Caki2 (cell line): Measurements from ENCODE around the gene NHSL2. TPM values are rescaled to one million over a fixed set of nuclear protein-coding genes. Genes with fewer than 3 reads are reported as not detected.

ENCODE experiments used
- DNase-seq: peaks from one replicate; pipeline ENCODE4 v3.0.0-alpha.2; 2015; ENCODE audit warnings: low read depth
- in situ Hi-C: cut with HindIII; loops from 2 replicates; pipeline ENCODE4 v1.10.0; 2016; ENCODE audit warnings: low sequenced_read_pairs, low pct_unique_long_range_greater_than_20kb, mixed read lengths
- total RNA-seq: library from RNA; depleted of rRNA; stranded (reverse); fragments of >200 nt; shearing (Covaris generic); gene quantifications from 2 replicates; pipeline ENCODE4 v1.2.3, GENCODE V29; 2014; ENCODE audit warnings: low replicate concordance

NHSL2 gene
- total RNA-seq, 1 experiment from 2014 or later: 0.07 TPM

- in situ Hi-C loops: no loop called here
- DNase-seq: no peak
Measured at GRCh38 chrX:72002875-72003274, 92.2 kb downstream of the NHSL2 start.

- in situ Hi-C loops: no loop called here
- DNase-seq: no peak
Measured at GRCh38 chrX:72003811-72004750, 93.4 kb downstream of the NHSL2 start.

GRCh38 chrX:72005046-72005445 is 94.4 kb downstream of the NHSL2 start:
- DNase-seq: no peak
- in situ Hi-C loops: no loop called here

DNA sequence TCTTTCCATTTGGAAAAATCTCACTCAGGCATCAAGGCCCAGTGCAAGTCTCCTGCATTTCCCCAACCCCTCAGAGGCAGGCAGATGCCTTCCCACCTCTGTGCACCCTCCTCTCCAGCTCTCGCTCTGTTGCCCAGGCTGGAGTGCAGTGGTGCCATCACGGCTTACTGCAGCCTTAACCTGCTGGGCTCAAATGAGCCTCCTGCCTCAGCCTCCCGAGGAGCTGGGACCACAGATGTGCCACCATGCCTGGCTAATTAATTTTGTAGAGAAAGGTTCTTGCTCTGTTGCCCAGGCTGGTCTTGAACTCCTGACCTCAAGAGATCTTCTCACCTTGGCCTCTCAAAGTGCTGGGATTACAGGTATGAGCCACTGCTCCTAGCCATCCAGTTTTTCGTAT is 95.8 kb downstream of the NHSL2 start:
- DNase-seq: no peak
- in situ Hi-C loops: no loop called here

- DNase-seq: no peak
- in situ Hi-C loops: no loop called here
Measured at GRCh38 chrX:72009731-72010130, 99.1 kb downstream of the NHSL2 start.

DNA sequence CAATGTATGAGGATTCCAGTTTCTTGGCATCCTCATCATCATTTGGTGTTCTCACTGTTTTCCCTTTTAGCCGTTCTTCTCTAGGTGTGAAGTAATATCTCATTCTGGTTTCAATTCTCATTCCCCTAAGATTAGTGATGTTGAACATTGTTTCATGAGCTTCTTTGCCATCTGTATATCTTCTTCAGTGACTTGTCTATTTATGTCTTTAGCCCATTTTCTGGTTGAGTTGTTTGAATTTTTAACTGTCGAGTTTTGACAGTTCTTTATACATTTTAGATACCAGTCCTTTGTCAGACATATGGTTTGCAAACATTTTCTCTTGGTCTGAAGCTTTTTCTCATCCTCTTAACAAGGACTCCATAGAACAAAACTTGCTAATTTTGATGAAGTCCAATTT is 101.1 kb downstream of the NHSL2 start:
- no peak for DNase-seq
- in situ Hi-C loops: no loop called here

DNA sequence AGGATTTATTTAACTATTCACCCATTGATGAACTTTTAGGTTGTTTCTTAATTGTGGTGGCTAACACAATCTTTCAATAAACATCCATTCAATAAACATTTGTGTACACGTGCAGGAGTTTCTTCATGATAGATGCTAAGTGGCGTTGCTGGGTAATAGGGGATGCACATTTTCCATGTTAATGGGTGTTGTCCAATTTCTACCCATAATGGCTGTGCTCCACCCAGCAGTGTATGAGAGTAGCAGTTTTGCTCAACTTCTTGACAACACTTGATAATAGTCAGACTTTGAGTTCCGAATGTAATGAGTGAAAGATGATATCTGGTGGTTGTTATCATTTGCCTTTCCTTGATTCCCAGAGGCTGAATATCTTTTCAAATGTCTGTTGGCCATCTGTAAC is 104.7 kb downstream of the NHSL2 start:
- in situ Hi-C loops: no loop called here
- DNase-seq: no peak

DNA sequence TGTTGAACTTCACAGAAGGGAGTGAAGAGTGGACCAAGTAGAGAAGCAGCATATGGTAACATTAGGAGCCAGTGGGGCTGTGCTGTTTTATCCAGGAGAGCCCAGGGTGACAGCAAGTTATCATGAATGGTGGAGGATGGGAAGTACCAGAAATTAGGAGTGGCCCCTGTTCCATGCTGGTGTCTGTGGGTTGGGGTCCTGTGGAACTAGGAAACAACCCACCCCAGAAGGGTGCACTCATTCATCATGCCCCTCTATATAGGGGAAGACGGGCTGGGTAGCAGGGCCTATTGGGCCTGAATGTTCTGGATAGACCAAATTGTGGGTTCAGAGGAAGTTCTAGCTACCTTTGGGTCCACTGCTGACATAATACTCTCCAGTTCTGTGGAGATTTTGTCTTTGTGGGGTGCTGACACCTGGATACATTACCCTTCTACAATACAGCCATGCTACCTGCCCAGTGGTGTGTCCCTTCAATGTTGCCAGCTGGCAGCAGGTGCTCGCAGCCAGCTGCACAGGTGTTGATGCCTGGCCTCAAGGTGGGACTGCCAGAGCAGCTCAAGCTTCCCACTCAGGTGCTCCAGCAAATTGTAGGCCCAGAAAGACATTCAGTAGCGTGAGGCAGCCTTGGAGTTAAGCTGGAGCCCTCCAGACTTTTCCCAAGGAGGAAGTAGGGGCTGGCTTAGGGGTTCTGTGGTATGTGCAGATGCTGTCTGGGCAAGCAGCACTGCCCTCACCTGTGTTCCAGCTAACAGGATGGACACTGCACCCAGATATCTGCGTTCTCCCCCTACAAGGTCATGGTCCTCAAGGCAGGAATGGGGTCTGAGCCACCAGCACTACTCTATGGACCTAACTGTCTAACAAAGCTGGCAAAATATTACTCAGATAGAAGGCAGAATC is 106.5 kb downstream of the NHSL2 start:
- DNase-seq: no peak
- in situ Hi-C loops: no loop called here

- in situ Hi-C loops: no loop called here
- DNase-seq: peak; percentile 66
Measured at GRCh38 chrX:72018277-72019112, 107.8 kb downstream of the NHSL2 start.

DNA sequence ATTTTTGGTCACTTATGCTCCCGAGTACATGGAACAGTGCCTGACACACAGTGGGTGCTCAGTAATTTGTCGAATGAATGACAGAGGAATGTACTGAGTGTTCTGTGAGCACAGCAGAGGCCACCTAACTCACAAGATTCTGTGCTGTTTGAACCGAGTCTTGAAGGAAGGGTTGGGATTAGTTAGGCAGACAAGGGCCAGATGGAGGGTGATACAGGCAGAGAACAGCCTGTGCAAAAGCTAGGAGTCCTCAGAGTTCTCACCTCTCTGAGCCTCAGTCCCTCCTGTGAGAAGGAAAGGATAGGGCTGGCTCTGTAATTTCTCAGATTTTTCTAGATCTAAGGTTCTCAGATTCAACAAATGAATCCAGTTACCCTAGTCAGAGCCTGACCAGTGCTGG is 108.8 kb downstream of the NHSL2 start:
- no peak for DNase-seq
- in situ Hi-C loops: no loop called here

DNA sequence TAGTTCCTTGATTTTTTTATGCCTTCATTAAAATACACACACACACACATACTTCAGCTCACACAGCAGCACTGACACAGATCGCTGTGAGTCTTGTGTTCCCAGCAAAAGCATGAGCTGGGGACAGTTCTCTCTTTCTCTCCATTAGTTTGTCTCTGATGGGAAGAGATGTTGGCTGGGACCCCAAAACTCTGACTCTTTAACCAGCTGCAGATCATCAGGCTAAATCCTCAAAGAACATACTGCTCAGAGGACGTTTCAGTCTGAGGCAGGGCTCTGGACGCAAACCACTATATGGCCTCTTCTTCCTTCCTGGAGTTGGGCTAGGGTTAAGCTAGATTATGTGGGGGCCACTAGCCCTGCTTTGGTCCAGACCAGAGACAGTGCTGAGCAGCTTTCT is 109.6 kb downstream of the NHSL2 start:
- no peak for DNase-seq
- in situ Hi-C loops: no loop called here

GRCh38 chrX:72020788-72021187 is 110.1 kb downstream of the NHSL2 start:
- in situ Hi-C loops: no loop called here
- no peak for DNase-seq

GRCh38 chrX:72021975-72022374 is 111.3 kb downstream of the NHSL2 start:
- DNase-seq: no peak
- in situ Hi-C loops: no loop called here

DNA sequence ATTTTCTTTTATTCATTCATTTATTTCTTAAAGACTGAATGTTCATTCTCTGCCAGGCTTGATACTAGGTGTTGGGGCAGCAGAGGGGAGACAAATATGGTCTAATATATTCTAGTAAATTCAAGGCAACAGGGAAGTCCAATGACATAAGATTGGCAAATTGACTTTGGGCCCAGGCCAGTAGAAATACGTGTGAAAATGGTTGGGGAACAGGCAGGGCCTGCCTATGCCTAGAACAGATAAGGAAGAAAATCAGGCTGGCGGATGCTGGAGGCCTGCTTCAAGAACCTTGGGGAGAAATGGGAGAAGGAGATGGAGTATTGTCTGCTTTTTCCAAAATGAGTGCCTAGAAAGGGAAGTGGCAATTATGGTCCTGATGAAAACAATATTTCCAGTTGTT is 112.4 kb downstream of the NHSL2 start:
- DNase-seq: no peak
- in situ Hi-C loops: no loop called here

DNA sequence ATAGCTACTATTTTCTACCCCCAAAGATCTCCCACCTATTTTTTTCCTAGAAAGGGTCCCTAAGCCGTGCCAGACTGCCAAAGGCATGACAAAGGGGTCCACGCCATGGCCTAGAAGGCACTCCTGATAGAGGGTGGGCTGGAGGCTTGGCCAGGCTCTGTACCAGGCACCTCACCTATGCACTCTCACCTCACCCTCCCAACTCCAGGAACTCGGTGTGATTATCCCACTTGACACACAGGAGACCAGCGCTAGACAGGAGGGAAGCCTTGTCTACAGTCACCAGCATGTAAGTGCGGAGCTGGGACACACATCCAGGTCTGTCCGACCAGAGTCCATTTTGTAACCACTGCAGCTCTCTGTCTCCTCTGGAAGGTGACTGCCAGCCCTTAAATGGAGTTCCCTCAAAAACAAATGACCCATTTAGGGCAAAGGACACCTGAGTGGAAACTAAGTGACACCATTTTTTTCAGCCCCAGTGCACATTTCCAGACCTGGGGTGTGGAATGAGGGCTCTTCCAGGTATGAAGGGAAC is 114.7 kb downstream of the NHSL2 start:
- no peak for DNase-seq
- in situ Hi-C loops: no loop called here

DNA sequence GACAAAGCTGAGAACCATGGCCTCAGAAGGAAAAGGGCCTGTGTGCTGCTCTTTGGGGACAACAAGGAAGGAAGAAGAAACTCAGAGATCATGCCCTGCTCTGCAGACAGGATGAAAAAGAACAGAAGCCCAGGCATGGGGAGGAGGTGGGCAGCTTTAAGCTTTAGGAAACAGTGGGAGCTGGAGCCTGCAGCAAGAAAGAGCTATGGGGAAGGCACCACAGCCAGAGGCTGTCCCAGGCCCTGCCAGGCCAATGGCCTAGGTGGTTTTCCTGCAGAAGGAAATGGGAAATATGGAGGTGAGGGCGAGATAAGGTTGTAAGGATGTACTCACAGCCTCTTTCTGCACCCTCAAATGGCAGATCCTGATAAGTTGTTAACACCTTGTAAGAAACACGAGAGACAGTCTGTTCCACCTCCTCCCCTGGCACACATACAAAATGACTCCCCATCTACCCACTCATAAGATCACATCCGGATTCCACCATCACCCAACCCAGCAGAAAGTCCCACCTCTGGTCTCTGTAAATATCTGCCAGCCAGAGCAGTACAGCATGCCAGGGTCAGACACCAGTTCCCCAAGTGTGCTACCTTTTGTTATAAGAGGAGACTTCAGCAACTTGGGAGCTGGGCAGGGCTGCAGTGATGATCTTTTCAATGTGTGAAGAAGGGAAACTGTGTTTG is 115.8 kb downstream of the NHSL2 start:
- no peak for DNase-seq
- in situ Hi-C loops: no loop called here

DNA sequence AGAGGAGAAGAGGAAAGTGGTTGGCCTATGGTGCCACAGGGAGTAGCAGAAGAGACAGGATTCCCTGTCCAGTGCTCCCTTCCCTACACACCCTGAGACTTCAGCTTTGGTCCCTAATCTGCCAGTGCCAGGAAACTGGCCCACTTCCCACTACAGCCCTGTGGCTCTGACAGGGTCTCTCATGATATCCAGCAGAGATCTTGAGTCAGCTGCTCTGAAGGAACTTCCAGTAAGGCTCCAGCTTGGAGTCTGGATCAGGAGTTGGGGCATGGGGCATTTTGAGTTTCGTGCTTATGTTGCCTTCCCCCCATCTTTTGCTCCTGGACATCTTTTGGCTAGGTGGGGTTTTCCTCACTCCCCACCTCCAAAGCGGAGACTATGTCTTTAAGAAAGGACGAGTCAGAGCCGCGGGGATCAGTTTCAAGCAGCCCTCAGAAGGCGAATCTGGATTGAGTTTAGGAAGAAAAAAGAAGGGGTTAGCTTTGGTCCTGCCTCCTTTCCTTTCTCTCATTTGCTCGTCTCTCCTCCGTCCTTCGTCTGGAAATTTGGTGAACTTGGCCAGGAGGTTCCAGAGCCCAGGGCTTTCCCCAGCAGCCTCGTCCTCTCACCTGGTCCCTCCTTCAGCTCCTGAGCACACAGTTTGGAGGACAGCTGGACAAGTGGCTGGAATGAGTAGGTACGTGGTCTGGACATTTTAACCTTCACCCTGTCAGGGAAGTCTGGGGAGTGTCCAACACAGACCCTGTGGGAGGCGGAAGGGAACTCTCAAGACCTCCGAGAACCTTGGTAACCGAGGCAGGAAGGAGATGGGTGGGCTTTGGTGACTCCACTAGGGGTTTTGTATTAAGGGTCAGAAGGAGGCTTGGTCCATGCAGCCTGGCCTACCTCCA is 116.6 kb downstream of the NHSL2 start:
- DNase-seq: no peak
- in situ Hi-C loops: no loop called here
